GM18507 (cell line): ENCODE results near the gene SNRPD1.
"Not testable (repeated sequence)": the region's sequence is repeated elsewhere in the genome, so short reads cannot be mapped to it uniquely, and the experiment has no call there.

Source experiments
- DNase-seq: peaks from one replicate; pipeline ENCODE4 v3.0.0; 2011; ENCODE audit warnings: low read depth; ENCODE audit not compliant: insufficient read length; ENCODE audit errors: extremely low spot score
- FAIRE-seq: peaks from 2 replicates; lab custom pipeline; 2011; peaks lifted over from hg19 to GRCh38; lab: Jason Lieb, UNC

The SNRPD1 gene

DNA sequence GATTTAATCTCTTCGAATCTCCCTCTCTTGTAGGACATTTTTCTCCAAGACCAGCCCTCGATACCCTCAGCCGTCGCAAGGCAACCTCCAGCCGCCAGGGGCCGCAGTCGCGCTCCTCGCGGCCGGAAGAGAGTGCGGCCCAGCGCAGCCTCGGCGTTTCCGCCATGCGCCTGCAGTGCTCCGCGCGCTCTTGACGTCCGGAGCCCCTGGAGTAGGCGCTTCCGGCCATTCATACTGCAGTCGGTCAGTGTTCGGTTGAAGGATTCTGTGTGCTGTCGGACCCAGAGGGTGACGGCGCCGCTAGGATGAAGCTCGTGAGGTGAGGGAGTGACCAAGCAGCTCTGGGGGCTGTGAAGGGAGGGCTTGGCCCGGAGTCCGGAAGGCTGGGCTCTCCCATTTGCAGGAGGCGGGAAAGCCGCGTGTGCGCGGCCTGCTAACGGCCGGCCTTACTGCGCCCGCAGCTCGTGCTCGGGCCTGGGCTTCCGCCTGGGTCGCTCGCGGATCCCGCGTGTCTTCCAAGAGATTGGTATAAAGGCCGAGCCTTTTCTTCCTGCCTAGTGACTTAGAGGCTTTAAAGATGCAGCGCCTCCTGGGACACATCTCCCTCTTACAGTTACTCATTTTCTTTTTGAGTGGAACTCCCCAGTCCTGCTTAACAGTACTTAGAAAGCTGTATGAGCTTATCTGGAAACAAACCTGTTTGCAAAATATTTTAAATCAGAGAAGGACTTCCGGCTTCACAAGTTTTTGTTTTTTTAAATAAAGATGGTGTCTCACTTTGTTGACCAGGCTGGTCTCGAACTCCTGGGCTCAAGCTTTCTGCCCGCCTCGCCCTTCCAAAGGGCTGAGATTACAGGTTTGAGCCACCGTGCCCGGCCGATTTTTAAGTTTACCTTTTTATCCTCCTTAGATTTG is at the start of gene SNRPD1:
SNRPD1 (plus strand) TSS at position 190 of the 915 bp plus-strand sequence; CDS start at position 306, 116 bp downstream.
- FAIRE-seq (peak; percentile 89), DNase-seq (peak; percentile 92)

DNA sequence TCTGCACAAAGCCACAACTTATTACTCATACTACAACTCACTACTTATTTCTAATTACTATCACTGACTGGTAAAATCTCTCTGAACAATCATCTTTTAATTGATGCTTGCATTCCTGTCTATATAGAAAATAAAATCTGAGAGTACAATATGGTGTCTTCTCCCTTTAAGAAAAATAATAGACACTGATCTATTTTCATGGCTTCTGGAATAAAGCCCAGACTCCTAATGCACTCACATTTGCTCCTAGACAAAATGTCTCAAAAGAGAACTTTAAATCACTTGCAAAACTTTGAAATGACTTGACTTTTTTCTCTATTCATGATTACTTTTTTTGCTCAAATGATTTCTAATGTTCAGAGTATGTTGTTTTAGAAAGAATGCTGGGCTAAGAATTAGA is 40.3 kb upstream of the SNRPD1 start:
- no peak for FAIRE-seq
- DNase-seq: no peak

- no peak for FAIRE-seq
- DNase-seq: no peak
Measured at GRCh38 chr18:21575656-21576055, 36.5 kb upstream of the SNRPD1 start.

- FAIRE-seq (no peak), DNase-seq (no peak)
Measured at GRCh38 chr18:21584391-21584790, 27.7 kb upstream of the SNRPD1 start.

- not testable (repeated sequence) for DNase-seq, FAIRE-seq
Measured at GRCh38 chr18:21592361-21592760, 19.8 kb upstream of the SNRPD1 start.

DNA sequence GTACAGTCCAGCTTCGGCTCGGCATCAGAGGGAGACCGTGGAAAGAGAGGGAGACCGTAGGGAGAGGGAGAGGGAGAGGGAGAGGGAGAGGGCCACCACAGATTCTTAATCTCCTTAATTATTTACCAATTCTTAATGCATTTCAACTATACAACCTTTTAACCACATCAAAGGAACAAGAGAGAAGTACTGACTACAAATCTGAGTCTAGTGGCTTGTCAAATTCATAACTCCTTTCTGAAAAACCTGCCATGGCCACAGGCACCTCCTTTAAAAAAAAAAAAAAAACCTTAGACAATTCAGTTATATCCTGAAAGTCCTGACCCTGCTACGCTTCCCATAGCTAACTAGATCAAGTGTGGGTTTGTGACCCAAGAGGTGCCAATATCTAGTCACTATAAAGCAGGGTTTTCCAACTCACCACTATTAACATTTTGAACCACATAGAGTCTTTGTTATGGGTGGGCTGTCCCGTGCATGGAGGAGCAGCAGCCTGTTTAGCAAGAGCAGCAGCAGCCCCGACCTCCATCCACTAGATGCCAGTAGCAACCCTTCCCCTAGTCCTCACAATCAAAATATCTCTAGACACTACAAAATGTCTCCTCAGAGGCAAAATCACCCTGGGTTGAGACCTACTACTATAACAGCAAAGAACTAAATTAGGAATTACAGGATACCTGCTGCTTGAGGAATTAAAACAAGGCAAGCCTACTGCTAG is 18.4 kb upstream of the SNRPD1 start:
- DNase-seq (no peak), FAIRE-seq (peak; percentile 24)

DNA sequence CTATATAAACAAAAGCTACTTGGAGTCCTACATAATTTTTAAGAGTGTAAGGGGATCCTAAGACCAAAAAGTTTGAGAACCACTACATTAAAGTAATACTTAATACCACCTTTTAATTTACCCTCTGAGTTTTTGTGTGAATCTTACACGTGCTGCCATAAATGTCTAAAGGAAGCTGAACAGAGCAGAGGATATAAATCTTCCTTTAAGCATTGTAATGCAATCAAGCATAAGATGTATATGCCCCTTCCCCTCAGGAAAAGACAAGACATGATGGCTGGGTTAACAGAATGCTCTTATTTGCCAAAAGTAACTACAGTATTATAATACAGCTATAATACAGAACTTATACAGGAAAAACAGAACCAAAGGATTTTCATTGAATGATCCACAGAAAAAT is 14.5 kb upstream of the SNRPD1 start:
- DNase-seq (no peak), FAIRE-seq (no peak)

- DNase-seq: no peak
- no peak for FAIRE-seq
Measured at GRCh38 chr18:21598726-21599584, 13.2 kb upstream of the SNRPD1 start.

DNA sequence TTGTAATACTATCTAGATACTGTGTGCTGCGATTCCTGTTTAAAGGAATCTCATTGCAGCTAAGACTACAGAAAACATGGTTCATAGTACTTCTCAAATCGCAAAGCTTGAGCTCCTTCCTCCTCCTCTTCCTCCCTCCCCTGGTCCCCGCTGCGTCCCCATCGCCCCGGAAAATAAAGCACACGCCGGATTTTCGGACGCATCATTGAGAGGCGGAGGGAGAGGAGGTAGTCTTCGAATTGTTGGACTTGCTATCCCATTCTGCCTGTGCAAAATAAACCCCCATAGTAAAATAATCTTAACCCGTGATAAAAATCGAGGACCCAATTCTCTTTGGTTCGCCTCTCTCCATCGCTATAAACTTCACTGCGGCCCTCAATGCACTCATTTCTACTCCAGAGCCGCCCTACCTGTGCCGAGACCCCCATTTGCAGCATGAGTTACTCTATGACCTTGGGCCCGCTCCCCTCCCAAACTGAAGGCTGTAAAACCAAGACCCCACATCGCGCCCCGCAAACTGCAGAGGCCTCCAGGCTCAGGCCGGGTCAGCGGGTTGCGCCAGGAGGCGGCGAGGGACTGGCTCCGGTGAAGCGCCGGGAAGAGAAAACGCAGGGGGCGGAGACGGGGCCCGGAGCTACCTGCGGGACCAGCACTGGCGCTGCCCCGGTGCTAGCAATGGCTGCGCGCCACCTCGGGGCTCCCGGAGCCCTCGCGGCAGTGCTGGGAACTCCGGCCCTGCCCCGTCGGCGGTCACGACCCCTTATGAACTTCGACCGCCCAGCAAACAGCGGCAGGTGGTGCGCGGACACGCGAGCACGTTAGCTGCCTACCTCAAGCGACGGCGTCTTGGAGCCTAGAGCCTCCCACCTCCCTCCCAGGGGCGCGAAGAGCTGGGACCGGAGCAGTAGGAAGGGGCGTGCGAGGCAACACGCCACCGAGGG is 12.3 kb upstream of the SNRPD1 start:
- FAIRE-seq: peak; percentile 59

GRCh38 chr18:21600526-21601410 is 11.3 kb upstream of the SNRPD1 start, which contains the start of gene ESCO1:
ESCO1 (minus strand) TSS chr18:21600704; CDS start chr18:21574843, 25,861 bp downstream.
- DNase-seq: peak; percentile 87
- peak; percentile 97 for FAIRE-seq

More for the DNA sequence above, 12.3 kb upstream of the SNRPD1 start:
- peak; percentile 42 for DNase-seq

DNA sequence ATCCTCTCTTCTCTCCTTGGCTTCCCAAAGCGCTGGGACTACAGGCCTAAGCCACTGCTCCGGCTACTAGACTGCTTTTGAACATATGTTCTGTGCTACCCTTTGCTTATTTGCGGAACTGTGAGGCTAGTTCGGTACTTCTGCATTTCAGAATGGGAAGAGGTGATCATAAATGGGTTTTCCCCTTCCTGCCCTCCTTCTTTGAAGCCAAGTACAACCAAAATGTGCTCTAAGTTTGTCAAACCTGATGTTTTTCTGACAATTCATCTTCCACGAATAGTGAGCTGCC is 9.9 kb upstream of the SNRPD1 start:
- FAIRE-seq (peak; percentile 50), DNase-seq (no peak)

- DNase-seq (no peak), FAIRE-seq (peak; percentile 76)
Measured at GRCh38 chr18:21604671-21605070, 7.4 kb upstream of the SNRPD1 start.

- DNase-seq: no peak
- no peak for FAIRE-seq
Measured at GRCh38 chr18:21605213-21605612, 6.9 kb upstream of the SNRPD1 start.

GRCh38 chr18:21611401-21612124 is 551 bp upstream of the SNRPD1 start:
- not testable (repeated sequence) for FAIRE-seq, DNase-seq

GRCh38 chr18:21621640-21622039 is 9.5 kb downstream of the SNRPD1 start:
- FAIRE-seq, DNase-seq: not testable (repeated sequence)

DNA sequence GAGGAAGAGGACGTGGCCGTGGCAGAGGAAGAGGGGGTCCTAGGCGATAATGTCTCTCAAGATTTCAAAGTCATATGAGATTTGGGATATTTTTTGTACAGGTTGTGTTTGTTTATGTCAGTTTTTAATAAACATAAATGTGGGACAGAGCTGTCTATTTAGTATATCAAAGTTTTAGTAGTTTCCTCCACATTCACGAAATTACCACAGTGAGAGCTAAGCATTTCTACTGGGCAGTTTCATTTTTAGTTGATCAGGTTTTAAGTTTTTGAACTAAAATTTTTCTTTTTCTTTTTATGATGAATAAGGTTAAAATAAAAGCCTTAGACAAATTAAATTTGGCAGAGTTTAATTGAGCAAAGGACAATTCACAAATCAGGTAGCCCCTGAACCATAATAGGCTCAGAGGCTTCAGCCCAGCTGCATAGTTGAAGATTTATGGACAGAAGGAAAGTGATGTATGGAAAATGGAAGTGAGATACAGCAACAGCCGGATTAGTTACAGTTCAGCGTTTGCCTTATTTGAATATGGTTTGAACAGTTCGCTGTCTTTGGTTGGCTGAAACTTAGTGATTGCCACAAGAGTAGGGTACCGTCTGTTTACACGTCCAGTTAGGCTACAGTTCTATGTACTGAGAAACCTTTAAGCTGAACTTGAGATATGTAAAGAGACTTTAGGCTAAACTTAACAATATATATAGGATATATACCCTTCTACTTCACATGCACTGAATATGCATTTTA is 17.1 kb downstream of the SNRPD1 start:
- FAIRE-seq: peak; percentile 95
- DNase-seq: no peak
